GM12878 (cell line): ENCODE results near the gene MT1B. TPM values are rescaled to one million over a fixed set of nuclear protein-coding genes. Genes with fewer than 3 reads are reported as not detected.

Source experiments
- ATAC-seq: fragments of 200-7000 bp; cut with Tn5 transposase; 3 replicates; pipeline ENCODE4 v1.9.1; 2020; ENCODE audit warnings: mild to moderate bottlenecking, moderate library complexity
- BruUV-seq: library from RNA; stranded (reverse); fragments of 400-500 nt; replicated peaks from 2 replicates; lab custom pipeline; 2021; lab: Mats Ljungman, UMichigan
- CTCF ChIA-PET: fragments of 300-600 bp; sonication (Branson Sonifier 250); formaldehyde crosslinking; extraction: SDS; loops from one replicate; lab custom pipeline; 2021; ENCODE audit warnings: inconsistent platforms; lab: Yijun Ruan, JAX
- POLR2A ChIA-PET: fragments of 350-600 bp; formaldehyde crosslinking; extraction: SDS; loops from one replicate; lab custom pipeline; 2021; ENCODE audit warnings: inconsistent platforms; lab: Charles Lee
- RAD21 ChIA-PET: fragments of 300-600 bp; sonication (Branson Sonifier 250); formaldehyde crosslinking; loops from one replicate; lab custom pipeline; 2023; ENCODE audit warnings: antibody characterized with exemption; ENCODE audit not compliant: unreplicated experiment; lab: Charles Lee
- SMC1A ChIA-PET: fragments of 300-600 bp; sonication (Branson Sonifier 250); formaldehyde crosslinking; loops from one replicate; lab custom pipeline; 2023; ENCODE audit not compliant: unreplicated experiment, uncharacterized antibody; lab: Charles Lee
- DNase-seq: peaks from one replicate; pipeline ENCODE4 v3.0.0-alpha.2; 2011; ENCODE audit warnings: low read depth, low spot score
- FAIRE-seq: peaks from 3 replicates; lab custom pipeline; 2011; peaks lifted over from hg19 to GRCh38; lab: Jason Lieb, UNC
- H2AFZ ChIP-seq: 2 replicates; pipeline ENCODE4 v1.6.0; 2011; ENCODE audit warnings: low read depth, low read length, control low read depth; ENCODE audit not compliant: control insufficient read depth
- H3K27ac ChIP-seq: 2 replicates; pipeline ENCODE4 v1.5.1; 2011; ENCODE audit warnings: control low read depth; ENCODE audit not compliant: control insufficient read depth, insufficient read depth
- H3K27me3 ChIP-seq, 2 experiments: replicated peaks in 1 of 2; 2 replicates each; pipeline versions ENCODE4 v1.6.0 to v1.6.1; 2011; ENCODE audit warnings: low read length in 1 of 2; ENCODE audit not compliant: control insufficient read depth in 2 of 2, insufficient read depth in 2 of 2
- H3K36me3 ChIP-seq, 2 experiments: 2 replicates each; pipeline ENCODE4 v1.5.1; 2011; ENCODE audit warnings: low read length in 1 of 2; ENCODE audit not compliant: control insufficient read depth in 2 of 2, insufficient read depth in 2 of 2
- H3K4me1 ChIP-seq: 2 replicates; pipeline ENCODE4 v1.6.1; 2011; ENCODE audit warnings: mild to moderate bottlenecking, low read length, moderate library complexity, mixed read lengths; ENCODE audit not compliant: control insufficient read depth, insufficient read depth
- H3K4me2 ChIP-seq: 2 replicates; pipeline ENCODE4 v1.6.0; 2011; ENCODE audit warnings: control low read depth; ENCODE audit not compliant: control insufficient read depth, insufficient read depth
- H3K4me3 ChIP-seq: fragments of 200-600 bp; sonication (generic); 2 replicates; pipeline ENCODE4 v1.5.1; 2016
- H3K79me2 ChIP-seq: 2 replicates; pipeline ENCODE4 v1.6.0; 2011; ENCODE audit warnings: low read length; ENCODE audit not compliant: control insufficient read depth, insufficient read depth
- H3K9ac ChIP-seq: 2 replicates; pipeline ENCODE4 v1.8.0; 2011; ENCODE audit warnings: low read length, control low read depth, mixed read lengths; ENCODE audit not compliant: control insufficient read depth, insufficient read depth
- H3K9me3 ChIP-seq: replicated peaks from 3 replicates; pipeline ENCODE4 v1.5.1; 2011; ENCODE audit warnings: mild to moderate bottlenecking, low read length; ENCODE audit not compliant: control insufficient read depth, insufficient read depth
- H4K20me1 ChIP-seq: 2 replicates; pipeline ENCODE4 v1.6.0; 2011; ENCODE audit not compliant: control insufficient read depth, insufficient read depth
- CBX5 ChIP-seq: sonication (generic); IDR thresholded peaks from 2 replicates; pipeline ENCODE4 v1.6.1; 2016; ENCODE audit warnings: low read depth, moderate library complexity, mild to moderate bottlenecking, inconsistent platforms
- CHD2 ChIP-seq: IDR thresholded peaks from 2 replicates; pipeline ENCODE4 v1.6.1; 2011; ENCODE audit warnings: low read depth, low read length, improper control_type of control experiment, borderline replicate concordance
- HDAC2 ChIP-seq: fragments of 200-600 bp; sonication (generic); IDR thresholded peaks from 2 replicates; pipeline ENCODE4 v1.6.1; 2017
- IKZF2 ChIP-seq, 2 experiments: fragments of 450-650 bp; IDR thresholded peaks; 2 replicates each; pipeline ENCODE4 v1.6.1; 2017; ENCODE audit warnings: mild to moderate bottlenecking in 2 of 2, moderate library complexity in 2 of 2
- KAT2A ChIP-seq: conservative IDR thresholded peaks from 2 replicates; pipeline ENCODE4 v1.6.1; 2011; ENCODE audit warnings: low read depth, low read length; ENCODE audit not compliant: control insufficient read depth
- KDM1A ChIP-seq: fragments of 200-600 bp; sonication (generic); IDR thresholded peaks from 2 replicates; pipeline ENCODE4 v1.6.1; 2016; ENCODE audit warnings: borderline replicate concordance
- KLF5 ChIP-seq: fragments of 450-650 bp; IDR thresholded peaks from 2 replicates; pipeline ENCODE4 v1.6.1; 2014; ENCODE audit warnings: mild to moderate bottlenecking; ENCODE audit not compliant: partially characterized antibody
- MEF2B ChIP-seq: fragments of 450-650 bp; IDR thresholded peaks from 2 replicates; pipeline ENCODE4 v1.6.1; 2018; ENCODE audit warnings: mild to moderate bottlenecking, moderate library complexity; ENCODE audit not compliant: partially characterized antibody, poor library complexity, severe bottlenecking
- NFIC ChIP-seq: IDR thresholded peaks from 2 replicates; pipeline ENCODE4 v1.6.1; 2012; ENCODE audit warnings: low read depth, mild to moderate bottlenecking, inconsistent platforms, low read length, moderate library complexity
- NFYA ChIP-seq: IDR thresholded peaks from 2 replicates; pipeline ENCODE4 v1.6.1; 2011; ENCODE audit warnings: low read depth, mild to moderate bottlenecking, low read length, improper control_type of control experiment, borderline replicate concordance
- PAX5 ChIP-seq: IDR thresholded peaks from 2 replicates; pipeline ENCODE4 v1.6.1; 2011; ENCODE audit warnings: low read depth, low read length, borderline replicate concordance
- POLR2AphosphoS2 ChIP-seq: IDR thresholded peaks from 2 replicates; pipeline ENCODE4 v1.6.1; 2011; ENCODE audit warnings: low read depth, mild to moderate bottlenecking, low read length, improper control_type of control experiment, moderate library complexity
- POLR2AphosphoS5 ChIP-seq: IDR thresholded peaks from 2 replicates; pipeline ENCODE4 v1.6.1; 2011; ENCODE audit warnings: mild to moderate bottlenecking, low read length, inconsistent platforms
- RUNX3 ChIP-seq: IDR thresholded peaks from 2 replicates; pipeline ENCODE4 v1.6.1; 2012; ENCODE audit warnings: low read length, inconsistent platforms
- SIX5 ChIP-seq: IDR thresholded peaks from 2 replicates; pipeline ENCODE4 v1.6.1; 2011; ENCODE audit warnings: mild to moderate bottlenecking, low read depth, low read length, moderate library complexity; ENCODE audit not compliant: severe bottlenecking
- SMAD1 ChIP-seq: fragments of 450-650 bp; IDR thresholded peaks from 2 replicates; pipeline ENCODE4 v1.6.1; 2018; ENCODE audit warnings: mild to moderate bottlenecking, low read depth; ENCODE audit not compliant: partially characterized antibody
- TBL1XR1 ChIP-seq: IDR thresholded peaks from 2 replicates; pipeline ENCODE4 v1.6.1; 2012; ENCODE audit warnings: low read depth, low read length, improper control_type of control experiment
- ZNF622 ChIP-seq: fragments of 450-650 bp; IDR thresholded peaks from 2 replicates; pipeline ENCODE4 v1.6.1; 2017; ENCODE audit warnings: mild to moderate bottlenecking, inconsistent platforms
- WGBS: methylation state at CpG from one replicate; pipeline ENCODE4 v1.1.6; 2016; ENCODE audit warnings: low lambda C conversion rate; ENCODE audit not compliant: insufficient replicate concordance, insufficient coverage; ENCODE audit errors: missing lambda C conversion rate; 5-methylcytosine and 5-hydroxymethylcytosine counted together
- in situ Hi-C: fragments of 300-500 bp; cut with MboI; formaldehyde crosslinking; loops from 9 replicates; pipeline ENCODE4 v1.14.3; 2018; ENCODE audit warnings: mixed read lengths
- intact Hi-C: fragments of 100-400 bp; cut with micrococcal nuclease; formaldehyde crosslinking; loops from one replicate; pipeline ENCODE4 v1.14.2; 2022; ENCODE audit not compliant: unreplicated experiment
- polyA plus RNA-seq, 11 experiments: library from polyadenylated mRNA; depleted of rRNA in 4 of 11; unstranded in 6 of 11; stranded (reverse) in 5 of 11; fragments of >200 nt; fragmentation: Nextera tagmentation in 4 of 11; fragmentation: Illumina TruSeq in 1 of 11; extraction: Ambion mirVana in 4 of 11; extraction: Trizol in 1 of 11; gene quantifications; 1 replicate in 1 of 11; 2 replicates in 10 of 11; pipeline versions ENCODE4 v1.2.1 to v1.2.3, GENCODE V29; 2011 to 2016; ENCODE audit warnings: inconsistent platforms in 2 of 11, missing spikeins in 2 of 11, low read depth in 1 of 11
- total RNA-seq, 4 experiments: library from RNA; depleted of rRNA in 3 of 4; stranded (reverse); fragments of >200 nt in 3 of 4; fragmentation: Illumina TruSeq in 1 of 4; extraction: Trizol in 1 of 4; gene quantifications; 2 replicates each; pipeline versions ENCODE4 v1.2.1 to v1.2.3, GENCODE V29; 2013 to 2021
- TF ChIP-seq, protein P1 (sequence below): fragments of 450-650 bp; formaldehyde crosslinking; IDR thresholded peaks from 2 replicates; pipeline ENCODE4 v1.4.0; 2022; ENCODE audit warnings: mild to moderate bottlenecking, moderate library complexity
- TF ChIP-seq, protein P2 (sequence below): fragments of 150-350 bp; IDR thresholded peaks from 2 replicates; pipeline ENCODE4 v1.6.1; 2014; ENCODE audit warnings: mild to moderate bottlenecking, low read depth, low read length

Gene MT1B
- total and polyA plus RNA-seq, 10 of the 15 experiments (the other 5 are each of a cell fraction or from before 2014, with no cell fraction given), result not detected

- no peaks in the 10 kb centered on the region for H4K20me1 ChIP-seq
- H3K4me1 ChIP-seq, result no peaks in the 10 kb centered on the region
- H3K27ac ChIP-seq, result no peak overlapping the region
- intact Hi-C loops (no loop called here), in situ Hi-C loops (loop anchor here (25.0 kb wide), 1 partner anchor 755 kb away; no protein-coding TSS in a partner anchor)
- no peaks in the 10 kb centered on the region for H3K36me3 ChIP-seq
- H3K79me2 ChIP-seq, result no peaks in the 10 kb centered on the region
- ChIA-PET CTCF (no interaction called here), SMC1A (interaction anchor here (1.7 kb wide), 1 partner anchor 10 kb away, joined by 6 read pairs; no protein-coding TSS in a partner anchor), RAD21 (no interaction called here), POLR2A (no interaction called here)
- no peak overlapping the region for H3K4me3 ChIP-seq
- no peak overlapping the region for H3K4me2 ChIP-seq
- H3K9ac ChIP-seq, result no peak overlapping the region
- H3K27me3 ChIP-seq, result no peaks in the 10 kb centered on the region; a peak in 2 of 4 replicates
- WGBS, result 24% methylated on average over 4 of the region's 4 CpGs
- no peak for TF ChIP-seq NFYA
- TF ChIP-seq SMAD1, result no peak
- TF ChIP-seq CBX5, result no peak
- no peak for TF ChIP-seq POLR2AphosphoS5
- TF ChIP-seq KLF5, result no peak
- TF ChIP-seq, protein P1, sequence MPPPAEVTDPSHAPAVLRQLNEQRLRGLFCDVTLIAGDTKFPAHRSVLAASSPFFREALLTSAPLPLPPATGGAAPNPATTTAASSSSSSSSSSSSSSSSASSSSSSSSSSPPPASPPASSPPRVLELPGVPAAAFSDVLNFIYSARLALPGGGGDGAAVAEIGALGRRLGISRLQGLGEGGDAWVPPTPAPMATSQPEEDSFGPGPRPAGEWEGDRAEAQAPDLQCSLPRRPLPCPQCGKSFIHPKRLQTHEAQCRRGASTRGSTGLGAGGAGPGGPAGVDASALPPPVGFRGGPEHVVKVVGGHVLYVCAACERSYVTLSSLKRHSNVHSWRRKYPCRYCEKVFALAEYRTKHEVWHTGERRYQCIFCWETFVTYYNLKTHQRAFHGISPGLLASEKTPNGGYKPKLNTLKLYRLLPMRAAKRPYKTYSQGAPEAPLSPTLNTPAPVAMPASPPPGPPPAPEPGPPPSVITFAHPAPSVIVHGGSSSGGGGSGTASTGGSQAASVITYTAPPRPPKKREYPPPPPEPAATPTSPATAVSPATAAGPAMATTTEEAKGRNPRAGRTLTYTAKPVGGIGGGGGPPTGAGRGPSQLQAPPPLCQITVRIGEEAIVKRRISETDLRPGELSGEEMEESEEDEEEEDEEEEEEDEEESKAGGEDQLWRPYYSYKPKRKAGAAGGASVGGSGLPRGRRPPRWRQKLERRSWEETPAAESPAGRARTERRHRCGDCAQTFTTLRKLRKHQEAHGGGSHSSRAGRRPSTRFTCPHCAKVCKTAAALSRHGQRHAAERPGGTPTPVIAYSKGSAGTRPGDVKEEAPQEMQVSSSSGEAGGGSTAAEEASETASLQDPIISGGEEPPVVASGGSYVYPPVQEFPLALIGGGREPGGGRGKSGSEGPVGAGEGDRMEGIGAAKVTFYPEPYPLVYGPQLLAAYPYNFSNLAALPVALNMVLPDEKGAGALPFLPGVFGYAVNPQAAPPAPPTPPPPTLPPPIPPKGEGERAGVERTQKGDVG (CRISPR knock-in tag), result no peak
- no peak for TF ChIP-seq MEF2B
- TF ChIP-seq NFIC, result no peak
- TF ChIP-seq ZNF622, result no peak
- TF ChIP-seq, protein P2, sequence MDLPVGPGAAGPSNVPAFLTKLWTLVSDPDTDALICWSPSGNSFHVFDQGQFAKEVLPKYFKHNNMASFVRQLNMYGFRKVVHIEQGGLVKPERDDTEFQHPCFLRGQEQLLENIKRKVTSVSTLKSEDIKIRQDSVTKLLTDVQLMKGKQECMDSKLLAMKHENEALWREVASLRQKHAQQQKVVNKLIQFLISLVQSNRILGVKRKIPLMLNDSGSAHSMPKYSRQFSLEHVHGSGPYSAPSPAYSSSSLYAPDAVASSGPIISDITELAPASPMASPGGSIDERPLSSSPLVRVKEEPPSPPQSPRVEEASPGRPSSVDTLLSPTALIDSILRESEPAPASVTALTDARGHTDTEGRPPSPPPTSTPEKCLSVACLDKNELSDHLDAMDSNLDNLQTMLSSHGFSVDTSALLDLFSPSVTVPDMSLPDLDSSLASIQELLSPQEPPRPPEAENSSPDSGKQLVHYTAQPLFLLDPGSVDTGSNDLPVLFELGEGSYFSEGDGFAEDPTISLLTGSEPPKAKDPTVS, result no peak
- no peak for TF ChIP-seq CHD2
- TF ChIP-seq KDM1A, result no peak
- no peak for TF ChIP-seq TBL1XR1
- no peak for TF ChIP-seq SIX5
- no peak for TF ChIP-seq POLR2AphosphoS2
- TF ChIP-seq HDAC2, result no peak
- no peak for TF ChIP-seq RUNX3
- TF ChIP-seq KAT2A, result no peak
- TF ChIP-seq IKZF2 (IDR thresholded peaks at IDR 0.05), result no peak
- TF ChIP-seq PAX5, result no peak
- FAIRE-seq, result no peak
- no peak for ATAC-seq
- no TSS peak for BruUV-seq
- DNase-seq, result no peak
- no peaks in the 10 kb centered on the region; the same call in 2 of the 3 replicates for H3K9me3 ChIP-seq
- H2AFZ ChIP-seq, result no peak overlapping the region
These were observed 40.2 kb downstream of the MT1B start for GRCh38 chr16:56691885-56692284.
